SIG-M5 (cell line): ENCODE measurements around the gene SHH.

Experiments
- DNase-seq: peaks from one replicate; lab custom pipeline; 2025; lab: John Stamatoyannopoulos, UW

SHH gene

GRCh38 chr7:155811895-155812761 is at the start of gene SHH:
Gene SHH, minus strand, starts transcription at chr7:155812463. Its CDS starts 341 bp downstream, at chr7:155812122.
- DNase-seq: no peak

GRCh38 chr7:155861480-155861868 is 49.2 kb upstream of the SHH start:
- no peak for DNase-seq

GRCh38 chr7:155860840-155861479 is 48.7 kb upstream of the SHH start:
- DNase-seq: no peak

- no peak for DNase-seq
Measured at GRCh38 chr7:155860461-155860839, 48.2 kb upstream of the SHH start.

- DNase-seq: no peak
Measured at GRCh38 chr7:155858521-155859061, 46.3 kb upstream of the SHH start.

- DNase-seq: no peak
Measured at GRCh38 chr7:155857141-155857540, 44.9 kb upstream of the SHH start.

- DNase-seq: no peak
Measured at GRCh38 chr7:155856656-155857055, 44.4 kb upstream of the SHH start.

GRCh38 chr7:155852426-155853301 is 40.4 kb upstream of the SHH start:
- DNase-seq: no peak

- DNase-seq: no peak
Measured at GRCh38 chr7:155851892-155852291, 39.6 kb upstream of the SHH start.

GRCh38 chr7:155850766-155851678 is 38.8 kb upstream of the SHH start:
- DNase-seq: no peak

- DNase-seq: no peak
Measured at GRCh38 chr7:155850001-155850436, 37.8 kb upstream of the SHH start.

- DNase-seq: no peak
Measured at GRCh38 chr7:155848691-155849669, 36.7 kb upstream of the SHH start.

- DNase-seq: no peak
Measured at GRCh38 chr7:155847821-155848435, 35.7 kb upstream of the SHH start.

GRCh38 chr7:155846936-155847335 is 34.7 kb upstream of the SHH start:
- DNase-seq: no peak

GRCh38 chr7:155846156-155846555 is 33.9 kb upstream of the SHH start:
- DNase-seq: no peak

GRCh38 chr7:155845226-155845625 is 33.0 kb upstream of the SHH start:
- DNase-seq: no peak

- DNase-seq: no peak
Measured at GRCh38 chr7:155844526-155844925, 32.3 kb upstream of the SHH start.

- DNase-seq: no peak
Measured at GRCh38 chr7:155844019-155844453, 31.8 kb upstream of the SHH start.

- DNase-seq: no peak
Measured at GRCh38 chr7:155843426-155844018, 31.3 kb upstream of the SHH start.
